ENCODE data around the gene PAX2. TPM values are rescaled to one million over a fixed set of nuclear protein-coding genes. Genes with fewer than 3 reads are reported as not detected.

Gene PAX2
- polyA plus RNA-seq, 3 donors = 130 to 141 (median 133) TPM

DNA sequence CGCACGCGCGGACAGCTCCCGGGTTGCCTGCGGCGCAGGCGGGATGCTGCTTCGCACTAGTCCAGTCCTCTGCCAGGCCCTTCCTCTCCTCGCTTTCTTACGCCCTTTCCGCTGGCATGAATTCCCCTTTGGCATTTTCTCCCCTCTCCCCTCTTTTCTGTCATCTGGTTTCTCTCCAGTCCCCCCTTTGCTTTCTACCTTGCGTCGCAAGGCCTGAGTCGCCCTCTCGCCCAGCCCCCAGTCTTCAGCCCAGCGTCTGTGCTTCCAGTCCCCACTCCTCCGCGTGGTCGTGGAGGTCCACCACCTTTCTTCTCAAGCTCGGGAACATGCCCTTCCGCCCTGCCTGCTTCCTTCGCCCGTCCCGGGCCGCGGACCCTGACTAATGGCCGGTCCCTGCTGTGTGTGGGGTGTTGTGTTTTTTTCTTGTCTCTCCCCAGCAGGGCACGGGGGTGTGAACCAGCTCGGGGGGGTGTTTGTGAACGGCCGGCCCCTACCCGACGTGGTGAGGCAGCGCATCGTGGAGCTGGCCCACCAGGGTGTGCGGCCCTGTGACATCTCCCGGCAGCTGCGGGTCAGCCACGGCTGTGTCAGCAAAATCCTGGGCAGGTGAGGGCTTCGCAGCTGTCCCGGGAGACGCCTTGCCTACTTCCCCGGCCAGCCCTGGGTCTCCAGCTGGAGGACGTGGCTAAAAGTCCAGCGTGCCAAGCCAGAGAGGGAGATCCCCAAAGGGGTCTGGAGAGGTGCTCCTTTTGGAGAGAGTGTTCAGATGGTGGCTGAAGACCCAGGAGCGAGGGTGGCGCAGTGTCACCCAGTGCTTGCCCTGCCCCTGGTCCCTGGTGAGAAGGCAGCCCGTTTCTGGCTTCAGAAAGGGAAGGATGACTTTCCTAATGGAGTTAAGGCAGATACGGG, 4.2 kb downstream of the PAX2 start:
- DNase-seq (ENCODE audit: low read depth in 3 of 3, low spot score in 2 of 3) = no peak

DNA sequence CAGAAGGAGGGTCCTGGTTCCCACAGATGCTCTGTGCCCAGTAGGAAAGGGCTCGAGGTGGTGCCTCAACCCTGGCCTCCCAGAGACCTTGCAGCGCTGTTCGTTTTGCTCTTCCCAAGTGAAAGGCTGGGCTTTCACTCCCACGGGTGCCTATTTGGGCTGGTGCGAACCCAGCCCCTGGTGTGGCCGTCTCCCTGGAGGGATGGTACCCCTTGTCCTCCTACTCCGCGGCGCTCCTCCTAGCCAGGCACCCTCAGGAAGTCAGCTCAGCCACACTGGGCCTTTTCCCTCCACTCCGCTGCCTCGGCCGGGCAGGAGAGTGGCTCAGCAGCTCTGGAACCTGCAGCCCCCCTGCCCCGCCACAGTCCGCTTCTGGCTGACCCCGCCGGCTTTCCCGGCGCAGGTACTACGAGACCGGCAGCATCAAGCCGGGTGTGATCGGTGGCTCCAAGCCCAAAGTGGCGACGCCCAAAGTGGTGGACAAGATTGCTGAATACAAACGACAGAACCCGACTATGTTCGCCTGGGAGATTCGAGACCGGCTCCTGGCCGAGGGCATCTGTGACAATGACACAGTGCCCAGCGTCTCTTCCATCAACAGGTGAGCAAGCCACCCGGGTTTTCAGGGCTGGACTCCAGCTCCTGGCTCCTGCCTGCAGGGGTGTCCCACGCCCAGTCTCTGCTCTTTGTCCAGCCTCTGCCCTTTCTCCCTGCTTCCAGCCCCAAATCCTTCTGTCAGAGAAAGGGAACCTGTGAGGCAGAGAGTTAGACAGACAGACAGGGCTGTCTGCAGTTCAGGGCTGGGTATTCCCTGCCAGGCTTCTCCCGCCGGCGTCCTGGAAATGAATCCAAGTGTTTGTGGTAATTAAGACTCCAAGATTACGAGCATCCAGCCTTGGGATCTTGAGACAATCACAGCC, 5.2 kb downstream of the PAX2 start:
- no peak for DNase-seq (ENCODE audit: low read depth in 3 of 3, low spot score in 2 of 3)

DNA sequence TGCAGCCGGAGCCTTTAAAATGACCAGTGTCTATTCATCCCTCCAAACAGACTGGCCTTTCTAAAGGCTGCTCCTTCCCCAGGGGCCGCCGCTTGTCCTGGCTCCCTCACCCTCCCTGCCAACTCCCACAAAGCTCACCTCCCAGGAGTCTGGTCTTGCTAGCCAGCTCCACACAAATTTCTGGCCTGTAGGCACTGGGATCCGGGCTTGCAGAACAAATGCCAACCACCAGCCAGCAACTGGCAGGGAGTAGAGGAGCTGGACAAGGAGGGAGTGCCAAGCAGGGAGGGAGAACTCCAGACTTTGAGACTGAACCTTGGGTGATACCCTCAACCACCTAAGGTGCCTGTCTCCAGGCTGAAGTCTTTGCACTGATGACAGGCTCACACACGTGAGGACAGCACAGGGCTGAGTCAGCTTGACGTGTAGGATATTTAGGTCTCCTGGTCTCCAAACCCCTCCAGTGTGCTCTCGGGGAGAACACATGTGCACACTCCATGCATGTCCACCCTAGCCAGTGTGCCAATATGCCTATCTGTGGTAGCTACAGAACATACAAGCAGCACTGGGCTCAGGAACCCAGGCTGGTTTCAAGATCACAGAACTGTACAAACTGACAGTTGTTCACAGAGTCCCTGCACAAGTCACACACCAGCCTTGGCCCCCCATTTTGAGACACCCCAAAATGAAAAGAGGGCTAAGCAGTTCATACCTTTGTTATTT, 6.0 kb downstream of the PAX2 start:
- no peak for DNase-seq (ENCODE audit: low read depth in 3 of 3, low spot score in 2 of 3)

DNA sequence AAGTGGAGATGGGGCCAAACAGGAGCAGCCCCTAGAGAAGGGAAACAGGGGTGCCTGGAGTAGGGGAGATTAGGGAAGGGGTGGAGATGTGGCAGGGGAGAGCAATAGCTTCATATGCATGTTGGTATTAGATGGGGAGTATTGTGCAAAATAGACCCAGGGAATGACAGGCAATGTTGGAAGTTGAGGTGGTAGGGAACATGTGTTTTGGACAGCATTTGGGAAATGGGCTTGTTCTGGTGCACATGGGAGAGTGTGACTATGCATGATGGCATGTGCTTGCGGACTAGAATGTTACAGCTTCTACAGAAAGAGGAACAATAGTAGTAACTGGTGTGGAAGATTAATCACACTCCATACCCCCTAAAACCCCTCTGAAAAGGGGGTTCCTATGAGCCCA, 10.4 kb downstream of the PAX2 start:
- no peak for DNase-seq (ENCODE audit: low read depth in 3 of 3, low spot score in 2 of 3)

DNA sequence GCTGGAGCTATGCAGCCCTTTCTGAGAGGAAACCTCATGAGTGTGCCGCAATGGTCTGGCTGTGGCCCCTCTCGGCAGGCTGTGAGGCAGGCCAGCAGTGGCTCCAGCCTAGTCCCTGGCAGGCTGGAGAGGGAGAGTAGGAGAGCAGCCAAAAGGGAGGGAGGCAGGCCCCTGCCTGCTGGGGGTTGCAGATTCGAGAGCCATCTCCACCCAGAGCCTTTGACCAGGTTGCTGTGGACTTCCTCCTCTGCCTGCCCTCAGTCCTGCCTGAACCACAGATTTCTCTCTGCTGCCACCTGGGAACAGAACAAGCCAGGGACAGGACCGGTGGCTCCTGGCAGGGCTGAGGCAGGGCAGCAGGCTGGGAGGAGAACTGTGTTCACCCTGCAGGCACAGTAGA, 13.9 kb downstream of the PAX2 start:
- no peak for DNase-seq (ENCODE audit: low read depth in 3 of 3, low spot score in 2 of 3)

DNA sequence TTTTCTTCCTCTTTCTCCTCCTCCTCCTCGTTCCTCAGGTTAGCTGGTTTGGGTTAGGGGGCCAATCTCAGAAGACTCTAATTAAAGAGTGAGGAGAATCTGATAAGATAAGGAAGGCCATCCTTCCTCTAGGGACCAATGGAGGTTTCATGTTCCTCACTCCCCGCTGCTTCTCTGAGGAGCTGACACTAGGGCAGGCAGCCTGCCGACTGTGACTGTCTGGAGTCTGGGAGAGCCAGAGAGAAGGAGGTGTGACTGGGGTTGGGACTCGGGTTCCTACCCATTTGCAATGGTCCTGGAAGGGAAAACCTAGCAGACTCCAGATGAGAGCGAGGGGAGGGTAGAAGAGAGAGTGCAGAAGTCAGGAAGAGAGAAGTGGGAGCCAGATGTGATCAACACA, 15.3 kb downstream of the PAX2 start:
- DNase-seq (ENCODE audit: low read depth in 3 of 3, low spot score in 2 of 3) = no peak

DNA sequence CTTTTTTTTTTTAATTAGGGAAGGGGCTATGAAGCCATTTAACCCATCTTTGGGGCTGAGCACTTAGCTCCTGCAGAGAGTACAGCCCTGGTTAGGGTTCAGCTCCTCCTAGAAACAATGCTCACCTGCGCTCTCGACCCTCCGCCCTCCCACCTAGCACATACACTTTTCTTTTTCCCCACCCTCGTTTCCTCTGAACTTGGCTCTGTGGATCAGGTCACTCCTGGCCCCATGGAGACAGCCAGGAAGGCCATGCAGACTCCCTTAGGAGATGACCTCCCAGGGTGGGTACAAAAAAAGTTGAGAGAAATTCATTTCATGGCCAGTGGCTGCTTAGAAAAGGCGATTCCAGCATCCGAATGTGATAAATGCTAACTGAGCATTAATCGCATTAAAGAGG, 15.8 kb downstream of the PAX2 start:
- no peak for DNase-seq (ENCODE audit: low read depth in 3 of 3, low spot score in 2 of 3)

DNA sequence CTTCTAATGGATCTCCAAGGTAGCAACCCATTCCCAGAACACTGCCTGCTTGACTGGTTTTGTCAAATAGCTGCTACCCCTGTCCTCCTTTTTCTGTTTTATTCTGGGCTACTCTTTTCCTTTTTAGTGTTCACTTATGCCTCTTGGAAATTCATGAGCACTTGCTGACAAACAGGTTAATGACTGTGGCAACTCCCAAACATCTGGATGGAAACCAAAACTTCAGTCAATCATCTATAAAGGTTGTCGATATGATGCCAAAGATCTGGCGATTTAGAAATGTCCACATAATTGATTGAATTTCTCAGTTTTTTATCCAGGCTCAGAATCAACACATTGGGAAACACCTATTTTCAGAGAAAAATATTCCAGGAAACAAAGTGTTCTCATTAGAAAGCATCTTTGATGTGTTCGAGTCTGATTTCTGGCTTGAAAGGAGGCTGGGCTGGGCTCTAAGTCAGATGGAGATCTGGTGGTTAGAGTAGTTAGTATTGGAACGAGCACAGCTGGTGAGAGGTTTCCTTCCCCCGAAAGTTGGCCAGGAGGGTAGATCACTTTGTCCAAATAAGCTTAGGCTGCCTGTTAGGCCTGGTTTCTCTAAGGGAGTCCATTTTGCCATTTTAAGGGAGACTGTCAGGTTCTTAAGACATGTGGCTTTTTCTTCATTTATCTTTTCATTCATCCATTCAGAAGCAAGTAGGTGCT, 17.8 kb downstream of the PAX2 start:
- DNase-seq (ENCODE audit: low read depth in 3 of 3, low spot score in 2 of 3) = no peak

DNA sequence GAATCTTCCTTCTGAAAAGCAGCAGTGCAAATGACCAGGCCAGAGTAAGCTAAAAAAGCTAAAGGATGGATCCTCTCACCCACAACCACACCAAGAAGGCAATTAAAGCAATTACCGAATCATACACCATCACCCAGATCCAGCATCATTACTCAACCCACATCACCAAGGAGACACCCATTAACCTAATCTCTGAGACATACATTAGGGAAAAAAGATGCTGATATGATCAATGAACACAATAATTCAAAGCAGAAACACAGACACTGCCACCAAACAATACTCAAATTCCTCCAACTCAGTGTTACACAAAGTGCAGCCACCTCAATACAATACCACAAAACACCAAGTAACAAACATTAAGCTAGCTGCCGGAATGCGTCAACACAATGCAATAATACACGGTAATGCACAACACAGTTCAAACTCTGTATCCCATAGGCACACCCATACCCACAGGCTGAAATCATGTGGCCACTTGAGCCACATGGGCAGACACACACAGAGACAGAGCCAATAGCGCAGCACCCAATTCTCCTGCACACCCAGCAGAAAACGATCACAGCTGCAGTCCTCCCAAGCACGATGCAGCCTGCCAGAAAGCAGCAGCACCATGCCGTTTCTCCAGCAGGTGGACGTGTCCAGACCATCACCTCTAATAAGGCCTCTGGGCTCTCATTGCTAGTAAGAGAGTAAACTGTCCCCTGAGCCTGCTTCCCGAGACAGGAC, 21.5 kb downstream of the PAX2 start:
- no peak for DNase-seq (ENCODE audit: low read depth in 3 of 3, low spot score in 2 of 3)

DNA sequence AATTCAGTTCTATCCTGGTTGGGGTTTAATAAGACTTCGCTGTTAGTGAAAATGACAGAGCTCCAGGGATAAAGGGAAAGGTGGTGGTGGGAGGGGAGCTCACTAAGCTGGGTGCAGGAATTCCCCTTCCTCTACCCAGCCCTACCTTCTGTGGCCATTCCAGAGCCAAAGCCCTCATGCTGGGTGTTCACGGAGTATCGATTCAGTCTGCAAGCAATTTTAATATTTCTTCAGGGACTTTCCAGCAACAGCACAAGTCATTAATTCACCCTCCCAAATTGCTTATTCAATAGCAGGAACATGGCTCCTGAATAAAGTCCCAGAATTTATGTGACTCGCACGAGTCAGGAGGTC, 22.0 kb downstream of the PAX2 start:
- no peak for DNase-seq (ENCODE audit: low read depth in 3 of 3, low spot score in 2 of 3)

DNA sequence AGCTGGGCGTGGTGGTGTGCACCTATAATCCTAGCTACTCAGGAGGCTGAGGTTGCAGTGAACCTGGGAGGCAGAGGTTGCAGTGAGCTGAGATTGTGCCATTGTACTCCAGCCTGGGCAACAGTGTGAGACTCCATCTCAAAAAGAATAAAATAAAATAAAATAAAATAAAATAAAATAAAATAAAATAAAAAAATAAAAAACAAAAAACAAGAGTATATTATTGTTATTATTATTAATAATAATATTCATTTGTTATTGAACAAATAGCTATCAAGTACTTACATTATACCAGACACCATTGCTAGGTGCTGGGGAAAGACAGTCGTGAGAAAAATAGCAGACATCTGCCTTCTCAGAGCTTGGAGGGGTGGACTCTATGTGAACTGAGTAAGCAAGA, 24.1 kb downstream of the PAX2 start:
- no peak for DNase-seq (ENCODE audit: low read depth in 3 of 3, low spot score in 2 of 3)

DNA sequence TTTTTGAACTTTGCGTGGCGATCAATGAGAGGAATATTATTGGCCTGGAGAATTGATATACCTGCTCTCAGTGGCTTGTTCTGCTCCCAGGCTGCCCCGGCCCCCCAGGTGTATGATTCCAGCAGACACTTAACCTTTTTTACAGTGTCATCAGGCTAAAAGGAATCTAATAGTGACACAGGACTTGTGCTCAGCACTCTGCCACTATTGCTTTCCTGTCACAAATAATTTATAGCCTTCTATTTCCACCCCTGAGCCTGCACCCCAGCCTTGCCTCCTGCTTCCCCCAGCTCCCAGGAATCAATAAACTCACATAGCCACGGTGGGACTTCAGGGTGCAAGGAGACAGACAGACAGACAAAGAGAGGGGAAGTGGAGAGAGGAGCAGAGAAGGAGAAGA, 28.3 kb downstream of the PAX2 start:
- no peak for DNase-seq (ENCODE audit: low read depth in 3 of 3, low spot score in 2 of 3)

DNA sequence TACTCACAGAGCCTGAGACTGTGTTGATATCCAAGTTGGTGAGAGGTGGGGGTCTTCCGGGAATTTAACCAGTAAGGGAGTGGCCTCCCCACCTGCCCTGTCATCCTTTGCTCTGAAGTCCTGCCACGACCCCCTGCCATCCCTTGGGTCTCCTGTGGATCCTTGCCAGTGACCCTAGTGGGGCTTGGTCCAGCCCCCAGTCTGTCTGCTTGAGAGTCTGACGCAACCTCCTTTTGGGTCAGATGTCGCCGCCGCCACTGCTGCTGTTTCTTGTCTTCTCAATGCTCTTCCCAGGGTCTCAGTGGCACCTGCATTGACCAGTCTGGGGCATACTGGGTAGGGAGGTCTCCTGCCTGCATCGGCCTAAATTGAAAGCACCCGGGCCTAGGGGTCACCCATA, 28.8 kb downstream of the PAX2 start:
- no peak for DNase-seq (ENCODE audit: low read depth in 3 of 3, low spot score in 2 of 3)

DNA sequence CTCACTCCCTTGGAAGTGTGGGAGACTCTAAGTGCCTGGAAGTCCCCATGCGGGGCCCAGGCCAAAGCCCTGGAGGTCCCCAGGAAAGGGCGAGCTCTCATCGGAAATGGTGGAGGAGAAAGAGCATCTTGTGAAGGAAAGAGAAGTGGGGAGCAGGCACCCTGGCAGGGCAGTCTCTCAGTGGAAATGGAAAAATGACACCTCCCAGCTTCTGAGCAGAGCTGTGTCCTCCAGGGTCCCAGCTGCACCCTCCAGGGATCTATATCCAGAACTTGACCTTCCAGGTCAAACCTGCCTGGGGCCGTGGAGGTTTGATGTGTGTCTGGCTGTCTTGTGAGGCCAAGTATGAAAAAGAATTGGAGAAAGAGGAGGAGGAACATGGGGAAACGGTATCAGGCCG, 29.5 kb downstream of the PAX2 start:
- no peak for DNase-seq (ENCODE audit: low read depth in 3 of 3, low spot score in 2 of 3)

DNA sequence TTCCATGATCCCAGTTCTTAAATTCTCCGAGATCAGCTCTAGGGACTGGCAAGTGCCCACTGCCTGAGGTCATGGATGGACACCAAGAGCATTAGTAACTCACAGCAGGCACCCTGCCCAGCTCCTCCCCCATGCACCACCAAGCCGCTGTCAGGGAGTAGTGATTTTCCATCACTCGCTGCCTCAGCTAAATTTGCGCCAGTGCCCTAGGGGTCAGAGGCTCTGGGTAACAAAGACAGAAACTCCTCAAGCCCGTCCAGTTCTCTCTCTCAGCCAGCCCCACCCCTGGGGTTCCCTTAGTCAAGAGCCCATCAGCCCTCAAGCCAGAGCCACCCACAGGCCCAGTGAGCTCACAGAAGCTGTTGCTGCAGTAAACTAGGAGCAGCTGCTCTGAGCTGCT, 30.0 kb downstream of the PAX2 start:
- no peak for DNase-seq (ENCODE audit: low read depth in 3 of 3, low spot score in 2 of 3)

DNA sequence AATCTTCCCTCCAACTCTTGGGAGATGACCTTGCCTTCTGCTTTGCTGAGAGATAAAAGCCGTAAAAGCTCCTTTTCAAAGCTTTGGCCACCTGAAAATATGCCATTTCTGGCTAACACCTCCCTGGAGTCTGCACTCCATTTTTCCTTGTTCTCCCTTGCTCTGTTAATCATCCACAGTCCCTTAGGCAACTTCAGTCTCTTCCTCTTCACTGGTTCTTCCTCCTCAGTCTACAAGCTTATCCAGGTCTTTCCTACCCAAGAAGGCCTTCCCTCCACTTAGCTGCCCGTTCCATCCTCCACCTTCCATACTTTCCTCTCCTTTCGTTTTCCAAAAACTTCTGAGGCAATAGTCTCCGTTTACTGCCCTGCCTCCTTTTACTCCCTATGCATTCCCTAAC, 30.5 kb downstream of the PAX2 start:
- DNase-seq (ENCODE audit: low read depth in 3 of 3, low spot score in 2 of 3) = no peak

DNA sequence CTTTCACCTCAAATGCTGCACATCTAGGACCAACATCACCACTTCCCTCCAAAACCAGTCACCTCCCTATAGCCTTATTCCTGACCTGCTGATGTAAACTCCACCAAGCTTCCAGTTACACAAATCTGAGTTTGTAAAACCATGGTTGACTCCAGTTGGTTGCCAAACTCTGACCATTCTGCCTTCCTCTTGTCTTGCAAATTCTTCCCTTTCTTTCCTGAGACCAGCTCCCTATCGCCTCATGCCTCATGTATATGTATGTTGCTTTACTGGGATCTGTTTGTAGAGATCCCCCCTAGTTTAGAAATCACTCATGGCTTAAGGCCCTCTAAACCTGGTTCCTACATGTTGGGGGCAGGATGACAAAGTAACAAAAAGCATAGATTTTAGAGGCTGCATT, 31.3 kb downstream of the PAX2 start:
- no peak for DNase-seq (ENCODE audit: low read depth in 3 of 3, low spot score in 2 of 3)

DNA sequence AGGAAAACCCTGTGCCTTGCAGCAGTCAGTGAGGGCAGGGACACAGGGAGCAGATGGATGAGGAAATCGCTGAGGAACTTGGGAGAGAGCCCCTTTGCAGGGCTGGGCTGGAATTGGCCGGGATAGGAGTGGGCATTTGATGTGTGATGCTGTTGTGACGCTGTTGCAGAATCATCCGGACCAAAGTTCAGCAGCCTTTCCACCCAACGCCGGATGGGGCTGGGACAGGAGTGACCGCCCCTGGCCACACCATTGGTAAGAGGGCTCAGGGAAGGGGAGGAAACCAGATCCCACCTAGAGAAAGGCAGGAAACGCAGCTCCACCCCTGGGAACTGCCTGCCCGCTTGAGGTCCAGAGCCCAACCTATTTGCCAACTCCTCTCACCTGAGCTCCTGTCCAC, 33.9 kb downstream of the PAX2 start:
- DNase-seq (ENCODE audit: low read depth in 3 of 3, low spot score in 2 of 3) = no peak

DNA sequence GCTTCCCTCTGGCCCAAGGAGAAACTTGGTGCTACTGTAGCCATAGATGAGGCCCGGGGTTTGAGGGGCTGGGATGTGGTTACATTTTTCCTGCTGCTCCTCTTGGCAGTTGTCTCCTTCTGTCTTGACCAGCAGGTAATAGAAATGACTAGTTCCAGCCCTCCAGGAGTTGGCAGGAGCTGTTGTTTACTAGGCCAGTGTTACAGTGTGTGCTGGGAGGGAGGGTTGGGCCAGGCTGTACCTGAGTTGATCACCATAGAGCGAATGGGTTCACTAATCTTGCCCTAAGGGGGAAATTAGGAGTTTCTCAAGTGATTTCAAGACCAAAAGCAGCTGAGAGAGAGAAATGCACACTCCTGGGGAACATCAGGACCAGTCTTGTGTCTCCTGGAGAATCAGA, 34.9 kb downstream of the PAX2 start:
- DNase-seq (ENCODE audit: low read depth in 3 of 3, low spot score in 2 of 3) = no peak

DNA sequence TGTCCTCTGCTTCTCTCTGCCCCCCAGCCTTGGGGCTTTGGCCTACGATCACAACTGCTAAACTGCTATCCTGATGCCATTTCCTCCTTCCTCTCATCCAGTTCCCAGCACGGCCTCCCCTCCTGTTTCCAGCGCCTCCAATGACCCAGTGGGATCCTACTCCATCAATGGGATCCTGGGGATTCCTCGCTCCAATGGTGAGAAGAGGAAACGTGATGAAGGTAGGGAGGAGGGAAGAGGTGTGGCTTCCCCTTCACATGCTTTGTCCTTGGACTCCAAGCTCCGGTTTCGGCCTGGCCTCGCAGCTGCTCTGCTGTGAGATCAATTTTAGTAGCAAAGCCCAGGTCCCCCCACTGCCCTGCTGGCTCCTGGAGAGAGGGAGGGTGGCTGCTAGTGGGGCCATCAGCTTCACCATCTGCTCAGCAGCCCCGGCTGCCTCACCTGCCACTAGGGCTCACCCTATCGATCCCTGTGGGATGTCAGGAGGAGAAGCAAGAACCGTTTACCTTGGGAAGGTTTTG, 35.8 kb downstream of the PAX2 start:
- no peak for DNase-seq (ENCODE audit: low read depth in 3 of 3, low spot score in 2 of 3)

Measured in right renal cortex interstitium (tissue), 3 donors.